ENCODE data around the gene DHRS12. TPM values are rescaled to one million over a fixed set of nuclear protein-coding genes. Genes with fewer than 3 reads are reported as not detected.
A peak's percentile ranks its signal among the peaks of the same experiment; 100 is the strongest.
"Not testable (repeated sequence)": the region's sequence is repeated elsewhere in the genome, so short reads cannot be mapped to it uniquely, and the experiment has no call there.

DHRS12 gene
- total RNA-seq, 1 donor from 2014 or later = 9.9 TPM

DNA sequence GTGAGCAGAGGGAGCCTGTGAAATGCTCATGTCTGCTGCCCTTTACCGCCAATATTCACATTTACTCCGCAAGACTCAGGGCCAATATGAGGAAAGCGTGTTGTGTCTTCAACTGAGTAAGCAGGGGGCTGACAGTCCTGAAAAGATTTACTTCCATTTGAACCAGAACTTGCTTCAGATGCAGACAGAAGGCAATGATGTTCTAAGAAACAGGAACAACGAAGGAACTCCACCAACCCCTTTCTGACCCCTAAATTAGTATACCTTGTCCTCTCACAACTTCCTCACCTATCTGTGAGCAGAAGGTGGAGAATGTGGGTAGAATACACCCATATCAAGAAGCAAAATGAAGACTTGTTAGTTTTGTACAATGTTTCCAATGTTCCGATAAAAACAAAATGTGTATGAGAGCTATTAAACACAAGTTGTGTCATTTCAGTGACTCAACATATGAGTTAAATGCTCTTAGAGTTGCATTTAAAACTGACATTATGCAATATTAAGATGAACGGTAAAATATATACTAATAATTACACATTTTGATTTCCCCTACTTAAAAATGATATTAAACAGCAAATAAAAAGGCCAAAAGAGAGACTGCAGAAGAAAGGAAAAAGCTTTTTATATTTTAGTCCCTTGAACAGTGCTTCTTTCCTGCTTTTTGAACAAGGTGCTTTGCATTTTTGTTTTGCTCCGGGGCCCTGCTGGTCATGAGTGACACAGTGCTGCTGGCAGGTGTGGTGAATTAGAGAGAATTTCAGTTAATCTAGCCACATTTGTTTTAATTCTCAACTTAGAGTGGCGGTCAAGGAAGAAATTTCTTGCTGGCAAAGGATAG lies 25.0 kb upstream of the DHRS12 start:
- DNase-seq (ENCODE audit: low read depth in 2 of 2) = no peak

DNA sequence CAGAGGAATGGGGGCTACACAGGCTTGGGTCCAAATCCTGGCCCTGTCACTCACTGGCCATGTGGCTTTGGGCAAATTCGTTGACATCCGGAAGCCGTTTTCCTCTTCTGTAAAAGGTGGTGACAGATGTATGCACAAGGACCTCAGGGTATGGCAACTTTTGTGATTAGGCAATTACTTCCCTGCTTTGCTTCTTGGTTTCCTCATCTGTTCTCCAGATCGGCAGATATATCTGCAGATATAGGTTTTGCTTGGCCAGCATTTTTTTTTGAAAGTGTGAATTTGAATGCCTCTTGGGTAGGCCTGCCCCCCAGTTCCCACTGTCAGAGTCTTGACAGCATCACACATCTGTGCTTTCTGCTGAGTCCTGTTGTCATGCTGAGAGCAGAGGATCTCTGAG lies 23.3 kb upstream of the DHRS12 start:
- no peak for DNase-seq (ENCODE audit: low read depth in 2 of 2)

DNA sequence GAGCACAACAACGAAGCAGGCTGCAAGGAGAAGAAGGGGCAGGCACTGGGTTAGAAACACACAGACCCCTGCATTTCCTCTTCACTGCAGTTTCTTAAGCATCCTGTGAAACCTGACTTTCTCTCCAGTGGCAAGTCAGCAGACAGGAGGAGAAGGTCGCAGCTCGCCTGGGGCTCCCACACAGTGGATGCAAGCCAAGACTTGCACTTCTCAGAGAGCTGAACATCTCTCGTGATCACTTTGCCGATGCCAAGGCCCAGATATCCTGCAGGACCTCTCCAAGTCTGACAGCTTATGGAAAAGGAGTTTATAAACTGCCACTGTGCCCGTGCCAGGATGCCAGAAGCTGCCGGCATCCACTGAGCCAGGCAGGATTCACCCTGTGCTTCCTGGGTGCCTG lies 22.6 kb upstream of the DHRS12 start:
- no peak for DNase-seq (ENCODE audit: low read depth in 2 of 2)

DNA sequence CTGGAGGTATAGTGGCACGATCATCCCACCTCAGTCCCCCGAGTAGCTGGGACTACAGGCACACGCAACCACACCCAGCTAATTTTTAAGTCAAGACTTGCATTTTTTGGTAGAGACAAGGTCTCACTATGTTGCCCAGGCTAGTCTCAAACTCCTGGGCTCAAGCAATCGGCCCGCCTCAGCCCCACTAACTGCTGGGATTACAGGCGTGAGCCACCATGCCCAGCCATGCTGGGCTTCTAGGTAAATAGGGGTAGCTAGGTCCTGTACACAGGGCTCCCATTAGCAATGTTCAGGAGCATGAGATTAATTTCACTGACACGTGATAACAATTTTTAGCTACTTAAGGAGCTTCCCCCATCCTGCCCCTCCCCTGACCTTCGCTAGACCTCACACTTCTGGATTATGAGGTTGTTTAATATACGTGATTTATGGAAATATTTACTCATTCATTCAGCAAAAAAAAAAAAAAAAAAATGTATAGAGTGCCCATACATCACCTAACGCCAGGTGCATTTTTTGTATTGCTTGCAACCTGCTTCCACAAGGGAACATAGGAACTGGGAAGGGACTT lies 21.8 kb upstream of the DHRS12 start:
- no peak for DNase-seq (ENCODE audit: low read depth in 2 of 2)

DNA sequence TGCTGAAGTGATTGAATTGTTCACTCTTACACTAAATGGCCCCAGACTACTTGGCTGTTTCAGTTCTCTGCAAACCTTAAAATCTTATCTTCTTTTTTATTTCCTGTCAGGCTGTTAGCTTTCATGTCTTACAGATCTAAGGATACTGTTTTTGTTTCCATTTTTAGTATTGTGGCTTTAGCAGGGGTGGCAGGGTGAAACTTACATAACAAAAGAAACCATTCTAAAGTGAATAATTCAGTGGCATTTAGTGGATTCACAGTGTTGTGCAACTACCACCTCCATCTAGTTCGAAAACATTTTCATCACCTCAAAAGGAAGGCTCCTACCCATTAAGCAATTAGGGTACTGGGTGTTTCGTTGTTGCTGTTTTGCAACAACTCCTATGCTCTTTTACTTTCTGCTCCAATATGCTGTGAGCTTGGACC lies 21.2 kb upstream of the DHRS12 start:
- no peak for DNase-seq (ENCODE audit: low read depth in 2 of 2)

DNA sequence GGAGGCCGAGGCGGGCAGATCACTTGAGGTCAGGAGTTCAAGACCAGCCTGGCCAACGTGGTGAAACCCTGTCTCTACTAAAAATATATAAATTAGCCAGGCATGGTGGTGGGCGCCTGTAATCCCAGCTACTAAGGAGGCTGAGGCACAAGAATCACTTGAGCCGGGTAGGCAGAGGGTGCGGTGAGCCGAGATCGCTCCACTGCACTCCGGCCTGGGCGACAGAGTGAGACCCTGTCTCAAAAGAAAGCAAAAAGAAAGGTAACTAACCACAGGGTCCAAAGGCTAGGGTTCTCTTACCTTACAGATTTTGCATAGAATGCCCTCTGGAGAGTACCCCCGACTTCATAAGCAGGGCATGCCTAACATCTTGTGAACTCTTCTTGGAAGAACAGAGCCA lies 20.7 kb upstream of the DHRS12 start:
- DNase-seq (ENCODE audit: low read depth in 2 of 2) = not testable (repeated sequence)

DNA sequence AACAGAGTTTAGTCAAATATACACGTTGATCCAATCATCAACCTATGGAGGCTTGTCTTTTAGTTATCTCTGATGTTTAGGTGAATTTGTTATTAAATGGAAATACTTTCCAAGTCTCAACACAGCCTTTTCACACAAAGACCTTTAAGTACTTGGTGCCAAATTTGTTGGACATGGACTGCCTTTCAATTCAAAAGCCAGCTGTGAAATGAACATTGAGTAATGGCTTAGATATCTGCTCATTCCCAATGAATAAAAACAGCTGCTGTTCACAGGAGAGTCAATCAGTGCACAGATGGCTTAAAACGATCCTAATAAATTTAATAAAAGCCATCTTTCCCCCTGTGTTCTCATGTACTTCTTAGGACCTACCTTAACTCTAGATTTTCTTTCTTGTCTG lies 19.9 kb upstream of the DHRS12 start:
- no peak for DNase-seq (ENCODE audit: low read depth in 2 of 2)

DNA sequence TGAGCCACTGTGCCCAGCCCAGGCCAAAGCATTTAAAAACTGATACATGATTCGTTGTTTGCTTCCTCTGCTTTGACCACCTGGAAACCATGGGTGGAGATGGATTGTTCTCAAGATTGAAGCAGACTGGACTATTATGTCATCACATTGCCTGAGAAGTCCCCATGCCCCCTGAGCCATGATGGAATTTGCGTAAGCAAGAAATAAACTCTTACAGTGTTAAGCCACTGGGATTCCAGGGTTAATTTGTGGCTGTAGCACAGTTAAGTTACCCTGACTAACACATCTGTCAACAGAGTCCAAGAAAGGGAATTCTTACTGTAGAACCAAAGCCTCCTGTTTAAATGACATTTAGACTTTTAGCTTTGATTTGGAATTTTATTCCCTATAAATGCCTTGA lies 19.4 kb upstream of the DHRS12 start:
- DNase-seq (ENCODE audit: low read depth in 2 of 2) = no peak

DNA sequence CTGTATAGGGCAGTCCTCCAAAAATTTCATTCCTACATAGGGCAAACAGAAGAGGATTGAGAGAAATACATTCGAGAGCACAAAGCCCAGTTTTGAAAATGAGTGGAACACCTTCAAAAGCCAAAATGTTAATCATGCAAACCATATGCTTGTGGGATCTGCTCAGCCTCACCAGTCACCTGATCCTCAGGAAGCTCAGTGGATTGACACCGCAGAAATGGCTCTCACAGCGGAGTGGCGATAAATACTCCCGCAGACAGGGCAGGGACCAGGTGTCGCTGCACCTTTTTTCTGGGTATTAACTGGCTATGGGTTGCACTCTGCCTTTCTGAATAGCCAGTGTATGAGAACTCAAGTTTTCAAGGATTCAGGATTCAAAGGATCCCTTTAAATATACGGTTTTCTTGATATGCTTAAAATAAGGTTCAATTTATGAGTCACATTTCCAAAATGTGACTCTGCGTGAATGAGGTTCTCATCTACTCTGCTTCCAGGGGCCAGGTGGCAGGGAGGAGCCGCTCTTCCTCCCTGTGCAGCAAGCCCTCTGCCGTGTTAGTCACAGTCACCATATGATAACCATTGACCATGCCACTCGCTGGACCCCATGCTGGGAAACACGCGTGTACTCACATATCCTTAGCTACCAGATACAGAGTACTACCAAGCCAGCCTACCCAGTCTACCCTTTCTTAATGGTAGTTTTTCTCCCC lies 18.3 kb upstream of the DHRS12 start:
- DNase-seq (ENCODE audit: low read depth in 2 of 2) = no peak

DNA sequence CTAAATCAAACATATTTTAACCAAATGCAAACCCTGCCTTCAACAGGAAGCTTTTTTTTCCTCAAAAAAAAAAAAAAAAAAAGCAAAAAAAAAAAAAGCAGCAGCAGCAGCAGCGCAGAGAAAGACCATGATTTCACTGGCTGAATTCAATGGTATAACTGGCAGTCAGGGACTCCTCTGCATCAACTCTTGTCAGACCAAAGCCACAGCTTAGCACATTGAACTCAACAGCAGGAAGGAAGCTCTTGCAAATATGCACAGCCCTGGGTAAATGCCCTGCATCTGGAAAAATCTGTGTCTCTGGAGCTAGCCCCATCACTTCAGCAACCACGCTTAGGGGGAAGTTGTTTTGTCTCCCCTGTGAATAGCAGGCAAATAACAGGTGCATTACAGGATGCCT lies 17.6 kb upstream of the DHRS12 start:
- DNase-seq (ENCODE audit: low read depth in 2 of 2) = no peak

DNA sequence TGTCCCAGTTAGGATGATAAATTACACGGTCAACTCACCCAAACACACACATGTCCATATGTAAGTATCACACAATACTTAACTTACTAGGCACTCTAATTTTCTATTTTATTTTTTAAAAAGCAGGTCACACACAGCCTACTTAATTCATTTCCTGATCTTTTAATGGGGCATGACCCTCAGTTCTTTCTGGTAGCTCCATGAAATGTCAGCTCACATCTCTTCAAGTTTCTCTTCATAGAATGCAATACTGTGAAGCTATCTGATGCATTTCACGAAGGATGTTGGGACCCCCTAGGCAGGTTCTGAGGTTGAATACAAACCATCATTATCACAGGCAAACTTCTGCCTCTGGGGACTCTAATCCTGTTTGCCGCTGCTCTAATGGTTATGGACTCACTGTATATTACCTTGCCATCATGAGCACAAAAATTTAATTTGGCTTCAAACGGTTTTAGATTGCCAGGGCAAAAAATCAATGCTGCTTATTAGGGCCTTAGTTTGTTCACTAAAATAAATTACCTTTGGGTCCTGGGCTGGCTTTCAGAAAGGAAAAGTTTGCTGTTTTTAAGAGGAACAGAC lies 16.1 kb upstream of the DHRS12 start:
- DNase-seq (ENCODE audit: low read depth in 2 of 2) = no peak

DNA sequence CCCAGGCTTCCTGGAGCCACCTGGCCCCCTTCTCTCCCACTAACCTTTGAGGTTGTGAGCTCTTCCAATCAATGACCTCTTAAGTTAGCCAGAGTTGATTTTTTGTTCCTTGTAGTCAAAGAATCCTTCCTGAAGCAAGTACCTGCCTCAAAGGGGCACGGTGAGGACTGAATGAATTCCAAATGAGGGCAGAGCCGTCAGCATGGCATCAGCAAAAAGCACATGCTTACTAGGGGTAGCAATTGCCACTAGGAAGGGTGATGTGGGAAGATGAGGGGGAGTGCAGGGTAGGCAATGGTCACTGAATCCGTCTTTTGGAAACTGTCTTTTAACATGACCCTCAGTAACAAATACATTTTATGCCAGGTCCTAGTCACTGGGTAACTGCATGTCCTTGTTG lies 15.6 kb upstream of the DHRS12 start:
- DNase-seq (ENCODE audit: low read depth in 2 of 2) = no peak

DNA sequence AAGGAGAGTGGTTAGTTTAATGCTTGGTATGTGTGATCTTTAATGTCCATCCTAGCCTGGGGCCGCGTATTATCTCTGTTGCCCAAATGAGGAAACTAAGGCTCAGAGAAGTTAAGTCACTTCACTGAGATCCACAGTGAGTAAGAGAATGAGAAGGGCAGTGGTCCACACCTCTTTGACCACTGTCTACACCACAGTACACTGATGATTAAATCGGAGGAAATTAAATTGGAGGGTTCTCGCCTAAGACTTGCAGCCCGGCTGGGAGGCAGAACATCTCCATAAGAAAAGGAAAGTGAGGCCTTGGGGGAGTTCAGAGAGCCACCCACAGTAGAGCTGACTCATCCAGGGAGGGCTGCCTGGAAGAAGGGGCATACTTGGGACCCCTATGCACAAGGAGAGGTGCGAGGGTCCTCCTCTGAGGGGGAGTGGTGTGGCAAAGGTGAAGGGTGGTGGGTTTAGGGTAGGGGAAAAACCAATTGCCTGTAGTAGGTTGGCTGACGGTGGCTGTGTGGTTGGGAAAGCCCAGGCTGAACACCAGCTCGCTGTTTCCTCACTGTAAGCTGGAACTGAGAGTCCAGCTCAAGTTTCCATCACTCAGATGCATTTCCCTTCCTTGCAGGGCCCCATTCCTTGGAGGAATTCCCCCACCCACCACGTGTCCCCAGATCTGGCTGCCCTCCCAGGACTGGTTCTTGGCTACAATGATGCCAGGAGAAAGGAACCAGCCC lies 15.0 kb upstream of the DHRS12 start:
- peak in 1 of 2 donors; percentile 31 for DNase-seq (ENCODE audit: low read depth in 2 of 2)

DNA sequence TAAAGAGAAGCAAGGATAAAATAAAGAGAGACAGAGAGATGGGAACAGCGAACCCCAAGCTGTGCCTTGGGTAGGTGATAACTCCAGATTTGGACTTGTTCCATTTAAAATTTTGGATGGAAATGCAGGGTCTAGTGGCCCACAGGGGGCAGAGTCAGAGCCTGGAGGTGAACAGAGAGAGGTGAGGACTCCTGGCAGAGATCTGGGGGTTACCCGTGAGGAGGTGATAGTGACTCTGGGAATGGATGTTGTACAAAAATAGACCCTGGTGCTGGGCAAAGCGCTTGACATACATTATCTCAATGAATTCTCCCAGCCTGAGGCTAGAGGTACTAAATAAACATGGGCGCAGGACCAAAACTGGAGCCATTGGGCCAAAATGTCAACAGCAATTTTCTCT lies 14.3 kb upstream of the DHRS12 start:
- DNase-seq (ENCODE audit: low read depth in 2 of 2) = no peak

DNA sequence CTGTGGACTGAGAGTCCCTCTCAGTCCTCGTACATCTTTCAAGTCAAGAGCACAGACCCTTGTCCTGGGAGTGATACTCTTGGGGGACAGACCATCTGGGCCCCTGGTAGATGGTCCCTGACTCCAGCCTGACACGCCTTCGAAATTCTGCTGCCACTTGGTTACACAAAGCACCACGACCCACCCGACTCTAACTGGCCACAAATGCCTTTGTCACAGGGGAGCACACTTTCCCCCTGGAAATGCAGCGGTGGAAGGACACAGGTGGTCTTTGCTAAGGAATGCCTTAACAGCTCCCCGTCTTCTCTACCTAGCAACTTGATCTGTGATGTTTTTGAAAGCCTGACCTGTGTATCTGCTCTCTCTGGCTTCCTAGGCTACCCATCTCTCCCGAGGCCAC lies 13.8 kb upstream of the DHRS12 start:
- no peak for DNase-seq (ENCODE audit: low read depth in 2 of 2)

DNA sequence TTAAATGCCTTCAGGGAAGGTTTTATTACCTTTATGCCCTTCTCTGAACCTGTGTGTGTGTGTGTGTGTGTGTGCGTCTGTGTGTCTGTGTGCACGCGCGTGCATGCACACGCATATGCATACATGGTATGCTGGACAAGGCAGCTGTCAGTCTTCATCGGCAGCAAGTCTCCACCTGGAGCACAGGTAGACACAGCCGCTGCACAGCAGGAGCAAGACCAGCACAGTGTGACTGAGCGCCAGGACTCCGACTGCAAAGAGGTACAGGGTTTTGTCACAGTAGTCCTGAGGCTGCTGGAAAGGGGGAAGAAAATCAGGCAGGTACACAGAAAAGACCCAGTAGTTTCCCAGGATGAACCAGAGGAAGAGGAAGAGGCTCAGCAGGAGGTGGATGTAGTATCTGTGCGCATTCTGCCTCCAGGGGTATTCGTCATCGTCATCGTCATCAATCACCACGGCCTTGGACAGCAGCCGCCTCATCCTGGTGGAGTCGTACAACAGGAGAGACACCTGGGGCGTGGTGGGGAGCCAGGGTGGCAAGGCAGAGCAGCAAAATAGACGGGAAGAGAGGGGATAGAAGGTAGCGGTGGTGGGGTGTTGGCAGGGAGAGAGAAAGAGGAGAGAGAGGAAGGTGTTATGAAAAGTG lies 12.8 kb upstream of the DHRS12 start:
- DNase-seq (ENCODE audit: low read depth in 2 of 2) = no peak

DNA sequence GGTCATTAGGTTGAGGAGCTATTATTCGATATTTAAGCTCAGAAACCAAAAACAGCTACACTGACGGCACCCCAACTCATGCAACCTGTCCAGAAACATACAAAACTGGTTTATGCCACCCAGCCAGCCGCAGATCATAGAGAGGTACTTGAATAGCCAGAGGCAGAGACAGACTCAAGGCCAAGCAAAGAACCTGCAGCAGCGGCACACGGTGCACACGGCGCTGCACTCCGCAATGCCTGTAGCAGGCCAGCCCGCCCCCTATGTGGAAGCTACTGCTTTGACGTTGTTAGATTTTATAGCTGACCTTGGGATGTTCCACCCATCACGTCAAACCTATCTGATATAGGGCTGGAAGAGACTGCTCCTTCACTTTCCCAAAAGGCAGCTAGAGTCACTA lies 11.9 kb upstream of the DHRS12 start:
- DNase-seq (ENCODE audit: low read depth in 2 of 2) = no peak

DNA sequence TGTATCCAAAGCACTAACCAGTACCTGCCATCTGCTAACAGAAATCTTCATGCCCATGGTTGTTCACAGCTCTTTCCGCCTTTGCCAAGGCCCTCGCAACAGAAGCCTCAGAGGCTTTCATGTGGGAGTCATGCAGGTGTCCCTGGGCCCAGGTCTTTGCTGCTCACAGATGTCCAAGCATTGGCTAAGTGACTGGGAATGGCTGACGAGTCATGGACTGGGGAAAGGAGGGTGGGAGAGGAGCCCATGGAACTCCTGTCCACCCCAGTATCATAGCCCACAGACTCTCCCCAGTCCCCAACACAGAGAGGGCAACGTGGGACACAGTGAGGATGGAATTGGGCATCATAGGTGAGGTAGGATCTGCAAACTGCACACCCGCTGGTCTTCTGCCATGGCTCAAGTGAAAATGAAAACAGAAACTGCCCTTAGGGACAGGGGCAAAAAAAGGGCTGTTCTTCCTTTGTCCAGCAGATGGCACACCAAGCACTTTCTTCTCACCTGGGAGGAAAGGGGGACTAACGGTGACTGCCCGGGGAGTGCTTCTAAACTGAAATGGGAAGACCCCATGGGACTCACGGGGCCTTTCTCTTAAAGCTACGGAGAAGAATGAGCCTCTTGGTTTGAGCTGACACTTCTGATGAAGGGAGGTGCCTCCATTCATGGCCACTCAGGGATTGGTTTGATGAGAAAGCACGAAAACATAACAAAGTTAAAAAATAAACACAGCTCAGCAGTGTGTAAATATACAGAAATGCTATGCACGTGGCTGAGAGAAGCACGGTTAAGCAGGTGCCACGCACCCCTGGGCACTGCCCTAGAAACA lies 11.1 kb upstream of the DHRS12 start:
- peak; percentile 64 to 70 for DNase-seq (ENCODE audit: low read depth in 2 of 2)

DNA sequence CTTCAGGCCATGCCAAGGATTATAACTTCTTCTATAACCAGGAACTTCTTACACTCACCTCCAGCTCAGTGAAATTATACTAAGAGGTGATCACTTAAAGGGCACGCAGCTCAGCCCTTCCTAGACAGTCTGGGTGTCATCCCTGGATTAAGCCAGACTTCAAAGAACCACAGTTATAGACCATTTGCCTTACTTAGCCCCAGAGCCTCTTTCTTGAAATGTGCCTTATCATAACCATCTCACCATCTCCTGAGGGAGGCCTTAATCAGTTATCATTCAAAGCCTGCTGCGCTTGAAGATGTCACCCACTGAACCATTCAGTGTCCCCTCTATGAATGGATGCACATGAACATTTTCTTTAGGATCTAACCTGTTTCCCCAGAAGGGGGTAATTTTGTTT lies 10.1 kb upstream of the DHRS12 start:
- no peak for DNase-seq (ENCODE audit: low read depth in 2 of 2)

DNA sequence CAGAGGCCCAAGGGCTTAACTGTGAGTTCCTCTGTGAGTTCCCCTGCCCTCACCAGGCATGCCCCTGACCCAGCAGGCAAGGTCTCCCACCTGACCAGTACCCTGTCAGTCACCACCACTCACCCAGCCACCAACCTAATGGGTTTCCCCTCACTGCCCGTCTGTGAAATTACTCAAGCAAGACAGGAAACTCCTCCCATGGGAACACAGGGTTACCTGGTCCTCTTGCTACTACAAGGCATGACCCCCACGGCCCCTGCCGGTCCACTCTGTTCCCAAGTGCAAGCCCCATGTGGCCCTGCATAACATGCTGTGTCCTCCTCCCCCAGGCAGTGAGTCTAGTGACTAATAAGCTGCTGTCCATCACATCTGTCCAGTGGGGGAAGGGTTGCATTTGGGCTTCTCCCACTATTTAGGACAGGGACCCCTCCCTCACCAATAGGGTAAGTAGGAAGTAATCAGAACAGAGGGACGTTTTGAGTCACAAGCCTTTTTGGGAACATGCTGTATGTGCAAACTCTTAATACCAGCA lies 8.0 kb upstream of the DHRS12 start:
- peak in 1 of 2 donors; percentile 14 for DNase-seq (ENCODE audit: low read depth in 2 of 2)

Measured in lung microvascular endothelial cell (primary cell).